Caki2 (cell line): ENCODE data around the gene PLEKHG4B. TPM values are rescaled to one million over a fixed set of nuclear protein-coding genes. Genes with fewer than 3 reads are reported as not detected.

Experiments used
- DNase-seq: peaks from one replicate; pipeline ENCODE4 v3.0.0-alpha.2; 2015; ENCODE audit warnings: low read depth
- in situ Hi-C: cut with HindIII; loops from 2 replicates; pipeline ENCODE4 v1.10.0; 2016; ENCODE audit warnings: low sequenced_read_pairs, low pct_unique_long_range_greater_than_20kb, mixed read lengths
- total RNA-seq: library from RNA; depleted of rRNA; stranded (reverse); fragments of >200 nt; shearing (Covaris generic); gene quantifications from 2 replicates; pipeline ENCODE4 v1.2.3, GENCODE V29; 2014; ENCODE audit warnings: low replicate concordance

The PLEKHG4B gene
- total RNA-seq, 1 experiment from 2014 or later: not detected

GRCh38 chr5:143041-143440 lies 51.1 kb downstream of the PLEKHG4B start:
- in situ Hi-C loops: no loop called here

GRCh38 chr5:144941-145340 lies 53.0 kb downstream of the PLEKHG4B start:
- in situ Hi-C loops: no loop called here
- DNase-seq: no peak

More at GRCh38 chr5:143041-143440, 51.1 kb downstream of the PLEKHG4B start:
- no peak for DNase-seq

GRCh38 chr5:145585-146323 lies 53.8 kb downstream of the PLEKHG4B start:
- DNase-seq: no peak
- in situ Hi-C loops: no loop called here

GRCh38 chr5:147751-148150 lies 55.8 kb downstream of the PLEKHG4B start:
- in situ Hi-C loops: no loop called here
- DNase-seq: peak; percentile 13

GRCh38 chr5:149745-150485 lies 57.9 kb downstream of the PLEKHG4B start:
- no peak for DNase-seq
- in situ Hi-C loops: no loop called here

GRCh38 chr5:150746-151145 lies 58.8 kb downstream of the PLEKHG4B start:
- DNase-seq: no peak
- in situ Hi-C loops: no loop called here

GRCh38 chr5:152077-152476 lies 60.1 kb downstream of the PLEKHG4B start:
- no peak for DNase-seq
- in situ Hi-C loops: no loop called here

- no peak for DNase-seq
- in situ Hi-C loops: no loop called here
These were observed 61.3 kb downstream of the PLEKHG4B start for GRCh38 chr5:153256-153655.

- no peak for DNase-seq
- in situ Hi-C loops: no loop called here
These were observed 62.3 kb downstream of the PLEKHG4B start for GRCh38 chr5:154236-154635.

GRCh38 chr5:154826-155225 lies 62.9 kb downstream of the PLEKHG4B start:
- in situ Hi-C loops: no loop called here
- no peak for DNase-seq

GRCh38 chr5:155651-156410 lies 63.9 kb downstream of the PLEKHG4B start:
- in situ Hi-C loops: no loop called here
- DNase-seq: no peak

GRCh38 chr5:156411-157072 lies 64.6 kb downstream of the PLEKHG4B start:
- DNase-seq: no peak
- in situ Hi-C loops: no loop called here

GRCh38 chr5:157126-157715 lies 65.3 kb downstream of the PLEKHG4B start:
- no peak for DNase-seq
- in situ Hi-C loops: no loop called here

GRCh38 chr5:157801-158200 lies 65.8 kb downstream of the PLEKHG4B start:
- in situ Hi-C loops: no loop called here

GRCh38 chr5:158807-159447 lies 67.0 kb downstream of the PLEKHG4B start:
- DNase-seq: no peak
- in situ Hi-C loops: no loop called here

More at GRCh38 chr5:157801-158200, 65.8 kb downstream of the PLEKHG4B start:
- no peak for DNase-seq

GRCh38 chr5:159448-160172 lies 67.6 kb downstream of the PLEKHG4B start:
- DNase-seq: no peak
- in situ Hi-C loops: no loop called here

GRCh38 chr5:160173-160510 lies 68.2 kb downstream of the PLEKHG4B start:
- in situ Hi-C loops: no loop called here
- DNase-seq: no peak
